BE2C (cell line): ENCODE measurements around the gene COX6A1.

Source experiments
- DNase-seq: peaks from one replicate; pipeline ENCODE4 v3.0.0-alpha.2; 2020
- H3K27me3 ChIP-seq: fragments of 250-450 bp; sonication (Bioruptor Pico); 2 replicates; pipeline ENCODE4 v1.5.1; 2020; ENCODE audit warnings: mild to moderate bottlenecking
- H3K36me3 ChIP-seq: fragments of 250-450 bp; sonication (Bioruptor Pico); 2 replicates; pipeline ENCODE4 v1.5.1; 2020; ENCODE audit warnings: mild to moderate bottlenecking
- H3K4me1 ChIP-seq: fragments of 250-450 bp; sonication (Bioruptor Pico); 2 replicates; pipeline ENCODE4 v1.5.1; 2020
- H3K4me3 ChIP-seq: 2 replicates; pipeline ENCODE4 v1.5.1; 2011; ENCODE audit warnings: low read depth, low read length
- H3K9me3 ChIP-seq: fragments of 250-450 bp; sonication (Bioruptor Pico); 2 replicates; pipeline ENCODE4 v1.5.1; 2020
- TF ChIP-seq, protein P1 (sequence below): IDR thresholded peaks from 2 replicates; pipeline ENCODE4 v1.5.1; 2012; ENCODE audit warnings: mild to moderate bottlenecking, low read depth, low read length

COX6A1 gene

GRCh38 chr12:120408771-120409170 is 29.1 kb upstream of the COX6A1 start:
- TF ChIP-seq, protein P1, sequence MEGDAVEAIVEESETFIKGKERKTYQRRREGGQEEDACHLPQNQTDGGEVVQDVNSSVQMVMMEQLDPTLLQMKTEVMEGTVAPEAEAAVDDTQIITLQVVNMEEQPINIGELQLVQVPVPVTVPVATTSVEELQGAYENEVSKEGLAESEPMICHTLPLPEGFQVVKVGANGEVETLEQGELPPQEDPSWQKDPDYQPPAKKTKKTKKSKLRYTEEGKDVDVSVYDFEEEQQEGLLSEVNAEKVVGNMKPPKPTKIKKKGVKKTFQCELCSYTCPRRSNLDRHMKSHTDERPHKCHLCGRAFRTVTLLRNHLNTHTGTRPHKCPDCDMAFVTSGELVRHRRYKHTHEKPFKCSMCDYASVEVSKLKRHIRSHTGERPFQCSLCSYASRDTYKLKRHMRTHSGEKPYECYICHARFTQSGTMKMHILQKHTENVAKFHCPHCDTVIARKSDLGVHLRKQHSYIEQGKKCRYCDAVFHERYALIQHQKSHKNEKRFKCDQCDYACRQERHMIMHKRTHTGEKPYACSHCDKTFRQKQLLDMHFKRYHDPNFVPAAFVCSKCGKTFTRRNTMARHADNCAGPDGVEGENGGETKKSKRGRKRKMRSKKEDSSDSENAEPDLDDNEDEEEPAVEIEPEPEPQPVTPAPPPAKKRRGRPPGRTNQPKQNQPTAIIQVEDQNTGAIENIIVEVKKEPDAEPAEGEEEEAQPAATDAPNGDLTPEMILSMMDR = no peak
- Histone ChIP-seq H3K36me3 (no peaks in the 10 kb centered on the region), H3K4me3 (no peak overlapping the region), H3K9me3 (no peaks in the 10 kb centered on the region), H3K4me1 (no peaks in the 10 kb centered on the region), H3K27me3 (no peaks in the 10 kb centered on the region)
- no peak for DNase-seq

DNA sequence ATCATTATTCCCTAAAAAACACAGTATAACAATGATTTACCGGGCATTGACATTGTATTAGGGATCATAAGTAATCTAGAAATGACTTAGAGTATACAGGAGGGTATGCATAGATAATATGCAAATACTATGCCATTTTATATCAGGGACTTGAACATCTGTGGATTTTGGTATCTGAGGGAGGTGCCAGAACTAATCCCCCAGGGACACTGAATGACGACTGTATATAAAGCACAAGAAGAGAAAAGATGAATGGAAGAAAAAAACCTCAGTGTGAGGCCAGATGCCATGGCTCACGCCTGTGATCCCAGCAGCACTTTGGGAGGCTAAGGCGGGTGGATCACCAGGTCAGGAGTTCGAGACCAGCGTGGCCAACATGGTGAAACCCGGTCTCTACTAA is 25.5 kb upstream of the COX6A1 start:
- Histone ChIP-seq H3K4me1 (no peaks in the 10 kb centered on the region), H3K27me3 (no peaks in the 10 kb centered on the region), H3K9me3 (no peaks in the 10 kb centered on the region), H3K4me3 (no peak overlapping the region), H3K36me3 (no peaks in the 10 kb centered on the region)
- DNase-seq = no peak
- TF ChIP-seq, protein P1 = no peak

DNA sequence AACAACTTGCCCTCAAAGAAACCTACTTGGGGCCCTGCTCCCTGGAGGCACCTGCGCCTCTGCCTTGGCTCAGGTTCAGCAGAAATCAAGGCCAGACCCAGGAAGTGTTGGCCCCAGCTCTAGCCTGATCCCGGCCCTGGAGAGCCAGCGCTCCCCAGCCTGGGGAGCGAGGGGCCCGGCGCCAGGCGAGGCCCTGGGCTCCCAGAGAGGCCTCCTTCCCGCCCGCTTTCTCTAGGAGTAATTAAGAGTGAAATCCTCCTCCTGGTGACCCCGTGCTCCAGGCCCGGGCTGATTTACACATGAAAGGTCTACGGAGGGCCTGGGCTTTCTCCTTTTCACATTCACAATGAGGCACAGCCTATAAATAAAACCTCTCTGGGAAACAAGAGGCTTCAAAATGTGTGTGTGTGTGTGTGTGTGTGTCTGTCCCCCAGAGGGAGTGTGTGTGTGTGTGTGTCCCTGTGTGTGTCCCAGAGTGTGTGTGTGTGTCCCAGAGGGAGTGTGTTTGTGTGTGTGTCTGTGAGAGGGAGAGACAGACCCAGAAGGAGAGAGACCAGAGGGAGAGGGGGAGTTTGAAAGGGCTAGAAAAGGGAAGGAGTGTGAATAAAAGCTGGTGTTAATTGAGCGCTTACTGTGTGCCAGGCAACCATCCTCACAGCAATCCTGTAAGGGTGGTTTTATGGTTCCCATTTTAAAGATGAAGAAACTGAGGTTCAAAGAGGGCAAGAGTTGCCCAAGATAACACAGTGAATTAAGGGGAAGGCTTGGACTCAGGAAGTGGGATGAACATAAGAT is 23.8 kb upstream of the COX6A1 start:
- H3K27me3 ChIP-seq = peaks cover 11% of the 10 kb centered on the region
- no peak overlapping the region for H3K4me3 ChIP-seq
- TF ChIP-seq, protein P1 = no peak
- DNase-seq = no peak
- no peaks in the 10 kb centered on the region for H3K9me3 ChIP-seq
- H3K4me1 ChIP-seq = no peaks in the 10 kb centered on the region
- no peaks in the 10 kb centered on the region for H3K36me3 ChIP-seq

- TF ChIP-seq, protein P1 = no peak
- no peak for DNase-seq
Measured at GRCh38 chr12:120416490-120417216, 21.3 kb upstream of the COX6A1 start.

DNA sequence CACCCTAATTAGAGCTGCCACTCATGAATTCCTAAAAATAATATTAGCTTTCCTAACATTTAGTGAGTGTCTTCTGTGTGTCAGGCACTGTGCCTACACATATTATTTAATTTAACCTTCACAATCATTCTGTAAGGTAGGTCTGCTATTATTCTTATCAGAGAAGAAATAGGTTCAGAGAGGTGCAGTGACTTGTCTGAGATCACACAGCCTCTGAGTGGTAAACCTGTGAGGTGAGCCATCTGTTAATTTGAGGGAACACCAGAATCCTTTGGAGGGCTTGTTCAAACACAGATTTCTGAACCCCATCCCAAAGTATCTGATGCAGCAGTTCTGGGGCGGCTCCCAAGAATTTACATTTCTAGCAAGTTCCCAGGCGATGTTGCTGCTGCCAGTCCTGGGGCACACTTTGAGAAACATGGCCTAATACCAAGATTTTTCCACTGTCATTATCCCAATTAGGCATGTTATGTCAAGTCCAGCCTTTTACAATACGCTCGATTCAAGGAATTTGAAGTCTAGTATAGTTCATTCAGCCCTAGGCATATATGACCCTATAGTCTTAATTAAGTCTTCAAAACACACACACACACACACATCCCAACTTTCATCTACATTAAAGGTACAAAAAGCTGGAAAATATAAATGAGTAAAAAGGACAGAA is 19.9 kb upstream of the COX6A1 start:
- TF ChIP-seq, protein P1 = no peak

More at GRCh38 chr12:120416490-120417216, 21.3 kb upstream of the COX6A1 start:
- no peaks in the 10 kb centered on the region for H3K9me3 ChIP-seq
- H3K4me3 ChIP-seq = no peak overlapping the region
- H3K36me3 ChIP-seq = no peaks in the 10 kb centered on the region
- no peaks in the 10 kb centered on the region for H3K4me1 ChIP-seq
- H3K27me3 ChIP-seq = peaks cover 19% of the 10 kb centered on the region

More for the DNA sequence above, 19.9 kb upstream of the COX6A1 start:
- DNase-seq = no peak
- Histone ChIP-seq H3K36me3 (no peaks in the 10 kb centered on the region), H3K4me3 (no peak overlapping the region), H3K9me3 (no peaks in the 10 kb centered on the region), H3K27me3 (peaks cover 19% of the 10 kb centered on the region), H3K4me1 (no peaks in the 10 kb centered on the region)
